ENCODE measurements around the gene NCAN.

GRCh38 chr19:19257836-19258588 lies 46.3 kb downstream of the NCAN start:
- no peak for TF ChIP-seq CTCF (IDR thresholded peaks at IDR 0.05; ENCODE audit: insufficient read depth, low read depth, low read length)
- TF ChIP-seq EZH2 (IDR thresholded peaks at IDR 0.05; ENCODE audit: insufficient read depth, low read length), result no peak

Measured in astrocyte (in vitro differentiated cells and primary cell).